K562 (cell line): Measurements from ENCODE around the gene CALML3. TPM values are rescaled to one million over a fixed set of nuclear protein-coding genes. Genes with fewer than 3 reads are reported as not detected.

Experiments
- ATAC-seq: fragments of 200-7000 bp; cut with Tn5 transposase; 3 replicates; pipeline ENCODE4 v1.9.1; 2020; ENCODE audit warnings: moderate library complexity
- BruUV-seq: library from RNA; stranded (reverse); fragments of 400-500 nt; replicated peaks from 2 replicates; lab custom pipeline; 2021; lab: Mats Ljungman, UMichigan
- CTCF ChIA-PET: fragments of 300-600 bp; formaldehyde crosslinking; extraction: SDS; loops from one replicate; lab custom pipeline; 2021; ENCODE audit warnings: low intra/inter-chr PET ratio; lab: Yijun Ruan, JAX
- POLR2A ChIA-PET: fragments of 300-600, 350-650 bp; sonication (Branson Sonifier 250); formaldehyde crosslinking; extraction: SDS; loops from one replicate; lab custom pipeline; 2021; ENCODE audit warnings: antibody characterized with exemption, inconsistent platforms; lab: Yijun Ruan, JAX
- DNase-seq, 4 experiments: peaks; one replicate each; pipeline versions ENCODE4 v3.0.0 to v3.0.0-alpha.2; 2011 to 2018; ENCODE audit warnings: low spot score in 3 of 4, mixed read lengths in 3 of 4; ENCODE audit errors: extremely low read depth in 1 of 4
- FAIRE-seq: peaks from 2 replicates; lab custom pipeline; 2011; peaks lifted over from hg19 to GRCh38; lab: Jason Lieb, UNC
- H2AFZ ChIP-seq: 2 replicates; pipeline ENCODE4 v1.6.0; 2011; ENCODE audit warnings: low read depth, low read length, control low read depth, inconsistent platforms
- H3K27ac ChIP-seq: fragments of 200-600 bp; 3 replicates; pipeline ENCODE4 v1.8.0; 2011; ENCODE audit warnings: low read depth, mild to moderate bottlenecking, control low read depth, inconsistent platforms, low read length, moderate library complexity, mixed read lengths; ENCODE audit errors: extremely low read depth
- H3K27me3 ChIP-seq, 2 experiments: fragments of 300-600 bp in 1 of 2; 2 replicates in 1 of 2; 3 replicates in 1 of 2; pipeline versions ENCODE4 v1.6.0 to v1.8.0; 2011; ENCODE audit warnings: inconsistent platforms in 2 of 2, low read length in 2 of 2, mild to moderate bottlenecking in 1 of 2, mixed read lengths in 1 of 2, moderate library complexity in 1 of 2; ENCODE audit not compliant: control insufficient read depth in 2 of 2, insufficient read depth in 2 of 2
- H3K36me3 ChIP-seq: fragments of 300-600 bp; 3 replicates; pipeline ENCODE4 v1.8.0; 2011; ENCODE audit warnings: mild to moderate bottlenecking, low read length, inconsistent platforms; ENCODE audit not compliant: control insufficient read depth, insufficient read depth
- H3K4me1 ChIP-seq, 2 experiments: fragments of 200-600 bp in 1 of 2; replicated peaks in 1 of 2; 2 replicates in 1 of 2; 3 replicates in 1 of 2; pipeline versions ENCODE4 v1.5.1 to v1.8.0; 2011; ENCODE audit warnings: inconsistent platforms in 2 of 2, low read length in 2 of 2, mild to moderate bottlenecking in 1 of 2, mixed read lengths in 1 of 2, moderate library complexity in 1 of 2; ENCODE audit not compliant: control insufficient read depth in 2 of 2, insufficient read depth in 2 of 2
- H3K4me2 ChIP-seq: 2 replicates; pipeline ENCODE4 v1.6.1; 2011; ENCODE audit warnings: low read length, control low read depth, inconsistent platforms, mixed read lengths; ENCODE audit not compliant: insufficient read depth
- H3K4me3 ChIP-seq: fragments of 200-600 bp; sonication (generic), shearing (Covaris generic); 2 replicates; pipeline ENCODE4 v1.5.1; 2016; ENCODE audit warnings: control low read depth, inconsistent platforms
- H3K79me2 ChIP-seq: fragments of 200-600 bp; 3 replicates; pipeline ENCODE4 v1.8.0; 2011; ENCODE audit warnings: low read length, inconsistent platforms; ENCODE audit not compliant: control insufficient read depth, insufficient read depth
- H3K9ac ChIP-seq, 2 experiments: 2 replicates each; pipeline versions ENCODE4 v1.6.0 to v1.6.1; 2011; ENCODE audit warnings: low read depth in 2 of 2, low read length in 2 of 2, control low read depth in 1 of 2, inconsistent platforms in 1 of 2, mild to moderate bottlenecking in 1 of 2, mixed read lengths in 1 of 2; ENCODE audit not compliant: insufficient read depth in 1 of 2
- H3K9me1 ChIP-seq: one replicate; pipeline ENCODE4 v1.6.0; 2011; ENCODE audit warnings: inconsistent platforms, mild to moderate bottlenecking, low read length, moderate library complexity; ENCODE audit not compliant: control insufficient read depth, insufficient read depth
- H3K9me3 ChIP-seq: replicated peaks from 2 replicates; pipeline ENCODE4 v1.5.1; 2011; ENCODE audit warnings: low read depth, low read length, inconsistent platforms; ENCODE audit not compliant: control insufficient read depth, insufficient read depth
- H4K20me1 ChIP-seq: replicated peaks from 2 replicates; pipeline ENCODE4 v1.6.1; 2011; ENCODE audit warnings: low read length, inconsistent platforms, mixed read lengths; ENCODE audit not compliant: control insufficient read depth, insufficient read depth
- EGR1 ChIP-seq: fragments of 450-650 bp; conservative IDR thresholded peaks from 2 replicates; pipeline ENCODE4 v1.6.1; 2017; ENCODE audit warnings: mild to moderate bottlenecking
- NFE2 ChIP-seq: IDR thresholded peaks from 2 replicates; pipeline ENCODE4 v1.6.1; 2014; ENCODE audit warnings: antibody characterized with exemption, low read depth
- ZBTB33 ChIP-seq: sonication (generic); formaldehyde crosslinking; IDR thresholded peaks from 2 replicates; pipeline ENCODE4 v1.8.1; 2023; ENCODE audit warnings: mild to moderate bottlenecking, missing genetic modification reagents
- ZKSCAN1 ChIP-seq: fragments of 150-350 bp; IDR thresholded peaks from 2 replicates; pipeline ENCODE4 v1.6.1; 2016; ENCODE audit warnings: low read depth, low read length
- ZNF224 ChIP-seq: sonication (generic); formaldehyde crosslinking; IDR thresholded peaks from 2 replicates; pipeline ENCODE4 v1.8.0; 2022; ENCODE audit warnings: mild to moderate bottlenecking, missing genetic modification reagents
- WGBS: fragments of 100-300 bp; shearing (Covaris generic); methylation state at CpG from one replicate; pipeline ENCODE4 v1.1.6; 2016; ENCODE audit warnings: low coverage, mixed read lengths; ENCODE audit not compliant: insufficient coverage; ENCODE audit errors: missing lambda C conversion rate; 5-methylcytosine and 5-hydroxymethylcytosine counted together
- in situ Hi-C: fragments of 300-500 bp; cut with MboI; formaldehyde crosslinking; loops from 4 replicates; pipeline ENCODE4 v1.15.0; 2018; ENCODE audit warnings: inconsistent platforms, mixed read lengths
- intact Hi-C: fragments of 100-400 bp; cut with micrococcal nuclease; formaldehyde crosslinking; loops from 2 replicates; pipeline ENCODE4 v1.14.2; 2022
- polyA plus RNA-seq, 8 experiments: library from polyadenylated mRNA; depleted of rRNA in 4 of 8; stranded (reverse) in 5 of 8; unstranded in 3 of 8; fragments of >200 nt; fragmentation: Nextera tagmentation in 2 of 8; fragmentation: Illumina TruSeq in 1 of 8; extraction: Ambion mirVana in 2 of 8; extraction: Trizol in 1 of 8; gene quantifications; 2 replicates each; pipeline versions ENCODE4 v1.2.1 to v1.2.3, GENCODE V29; 2011 to 2014; ENCODE audit warnings: inconsistent platforms in 1 of 8, missing spikeins in 1 of 8
- total RNA-seq, 7 experiments: library from RNA; depleted of rRNA in 6 of 7; stranded (reverse); fragments of >200 nt in 6 of 7; fragmentation: Illumina TruSeq in 2 of 7; extraction: Trizol in 2 of 7; gene quantifications; 2 replicates each; pipeline versions ENCODE4 v1.2.1 to v1.2.3, GENCODE V29; 2011 to 2021; ENCODE audit warnings: low replicate concordance in 1 of 7

The CALML3 gene
- total and polyA plus RNA-seq, 9 of the 15 experiments (the other 6 are each of a cell fraction or from before 2014, with no cell fraction given), result not detected

- no peak for TF ChIP-seq ZNF224 (CRISPR knock-in tag)
Observed at GRCh38 chr10:5510281-5511072, 14.3 kb upstream of the CALML3 start (continued).

- H3K79me2 ChIP-seq, result no peaks in the 10 kb centered on the region
- no peak overlapping the region for H3K4me3 ChIP-seq
- no peaks in the 10 kb centered on the region for H3K36me3 ChIP-seq
- POLR2A ChIA-PET, result interaction anchor here (0.6 to 1.0 kb wide), 2 partner anchors 23 to 45 kb away, joined by 3 read pairs; no protein-coding TSS in a partner anchor
- FAIRE-seq (no peak), ATAC-seq (no peak), DNase-seq (peak in 3 of 4 experiments; percentile 33 to 50 (median 49))
- WGBS, result 85% methylated on average over 32 of the region's 32 CpGs
- H3K9me1 ChIP-seq, result no peaks in the 10 kb centered on the region
- no peak overlapping the region for H3K27ac ChIP-seq
- peaks cover 27 to 43% of the 10 kb centered on the region in 2 experiments for H3K4me1 ChIP-seq
- TF ChIP-seq EGR1 (0 out of 2 replicates have a peak, but pooled peaks have one; percentile 9), NFE2 (no peak), ZBTB33 (CRISPR knock-in tag) (0 out of 2 replicates have a peak, but pooled peaks have one; percentile 35), ZKSCAN1 (peak; percentile 73)
- no peaks in the 10 kb centered on the region for H4K20me1 ChIP-seq
- no peaks in the 10 kb centered on the region for H3K9me3 ChIP-seq
- CTCF ChIA-PET, result no interaction called here
- BruUV-seq, result no TSS peak
- in situ Hi-C loops, result no loop called here
- no peaks in the 10 kb centered on the region for H3K27me3 ChIP-seq
- peak overlapping the region in 1 of 2 experiments; percentile 1; a peak in 1 of 4 replicates for H3K9ac ChIP-seq
- H3K4me2 ChIP-seq, result no peak overlapping the region
- H2AFZ ChIP-seq, result no peak overlapping the region
- intact Hi-C loops, result no loop called here
Observed at GRCh38 chr10:5511231-5511884, 13.4 kb upstream of the CALML3 start.
